NCI-H510A treated with DMSO at 0.1 percent for 48 hours (cell line): ENCODE measurements around the gene BACH1.
"Not testable (repeated sequence)": the region's sequence is repeated elsewhere in the genome, so short reads cannot be mapped to it uniquely, and the experiment has no call there.

Experiments used
- DNase-seq: peaks from one replicate; lab custom pipeline; 2025; lab: John Stamatoyannopoulos, UW

The BACH1 gene

GRCh38 chr21:29346771-29347170, 48.0 kb downstream of the BACH1 start:
- no peak for DNase-seq

DNA sequence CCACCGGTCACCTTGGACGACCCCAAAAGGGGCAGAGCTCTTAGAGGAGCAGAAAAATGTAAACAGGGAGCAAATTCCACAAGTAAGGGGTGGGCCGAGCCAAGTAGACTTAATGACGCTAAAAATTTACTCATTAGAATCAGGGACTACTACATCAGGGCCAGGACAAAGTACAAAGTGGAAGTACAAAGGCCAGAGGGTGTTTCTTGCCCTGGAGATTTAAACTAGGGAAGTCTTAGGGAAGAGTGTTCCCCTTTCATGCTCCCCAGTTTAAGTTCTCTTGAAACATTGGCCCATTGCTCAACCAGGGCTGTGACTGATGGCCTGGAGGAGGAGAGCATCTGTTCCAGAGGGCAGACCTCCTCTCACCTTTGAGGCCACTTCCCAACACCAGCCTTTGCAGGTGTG, 48.6 kb downstream of the BACH1 start:
- no peak for DNase-seq

DNA sequence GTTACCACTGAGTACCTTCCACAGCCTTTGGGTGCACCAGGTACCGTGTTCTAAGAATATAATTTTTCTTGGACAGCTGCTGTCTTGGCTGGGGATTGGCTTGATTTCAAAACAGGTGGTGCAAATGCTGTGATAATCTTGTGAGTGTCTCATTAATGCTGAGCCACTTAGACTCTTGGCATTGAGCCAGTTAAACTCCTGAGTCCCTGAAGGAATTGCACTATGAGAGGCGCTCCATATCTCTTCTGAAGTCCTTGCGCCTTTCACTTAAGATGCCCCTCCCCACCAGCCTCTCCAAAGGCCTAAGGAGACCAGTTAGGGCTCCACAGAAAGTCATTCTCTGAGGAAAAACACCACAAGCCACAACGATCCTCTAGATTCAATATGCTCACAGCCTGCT, 51.0 kb downstream of the BACH1 start:
- DNase-seq, result no peak

- DNase-seq, result no peak
Observed at GRCh38 chr21:29350246-29350779, 51.6 kb downstream of the BACH1 start.

GRCh38 chr21:29351691-29352090, 53.0 kb downstream of the BACH1 start:
- DNase-seq, result no peak

GRCh38 chr21:29355043-29355710, 56.5 kb downstream of the BACH1 start:
- DNase-seq, result not testable (repeated sequence)

DNA sequence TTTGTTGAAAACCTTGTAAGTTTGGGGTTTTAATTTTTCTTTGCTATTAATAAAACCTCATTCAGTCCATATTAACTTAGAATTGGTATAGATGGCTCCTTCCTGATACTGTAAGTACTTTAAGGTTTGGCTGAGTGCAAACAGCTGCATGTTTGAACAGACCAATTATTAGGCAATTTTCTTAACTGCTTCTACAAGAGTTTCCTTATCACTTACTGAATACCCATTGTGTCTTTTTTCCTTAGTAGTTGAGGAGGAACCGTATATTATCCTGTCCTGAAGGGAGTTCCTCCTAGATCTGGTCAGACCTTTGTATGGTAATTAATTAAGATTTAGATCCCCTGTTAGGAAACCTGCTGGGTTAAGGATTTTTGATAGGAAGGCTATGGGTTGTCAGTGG, 57.6 kb downstream of the BACH1 start:
- DNase-seq, result not testable (repeated sequence)

GRCh38 chr21:29356810-29357209, 58.1 kb downstream of the BACH1 start:
- not testable (repeated sequence) for DNase-seq

DNA sequence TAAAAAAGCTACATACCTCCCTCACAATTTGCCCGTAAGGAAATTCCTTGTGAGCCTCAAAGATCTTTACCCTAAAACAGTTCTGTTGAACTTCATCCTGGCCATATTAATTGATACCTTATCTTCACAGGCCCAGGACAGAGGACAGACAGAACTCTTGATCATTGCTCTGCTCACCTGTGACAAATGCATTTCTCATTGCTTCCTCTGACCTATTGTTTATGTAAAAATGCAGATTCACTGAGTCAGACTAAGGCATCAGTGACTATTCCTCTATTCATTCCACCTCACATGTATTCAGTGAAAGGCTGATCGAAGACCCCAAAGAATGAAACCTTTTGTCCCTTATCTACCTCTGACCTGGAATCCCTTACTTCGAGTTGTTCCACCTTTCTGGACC, 61.0 kb downstream of the BACH1 start:
- no peak for DNase-seq

GRCh38 chr21:29360799-29361765, 62.4 kb downstream of the BACH1 start:
- peak; percentile 34 for DNase-seq

DNA sequence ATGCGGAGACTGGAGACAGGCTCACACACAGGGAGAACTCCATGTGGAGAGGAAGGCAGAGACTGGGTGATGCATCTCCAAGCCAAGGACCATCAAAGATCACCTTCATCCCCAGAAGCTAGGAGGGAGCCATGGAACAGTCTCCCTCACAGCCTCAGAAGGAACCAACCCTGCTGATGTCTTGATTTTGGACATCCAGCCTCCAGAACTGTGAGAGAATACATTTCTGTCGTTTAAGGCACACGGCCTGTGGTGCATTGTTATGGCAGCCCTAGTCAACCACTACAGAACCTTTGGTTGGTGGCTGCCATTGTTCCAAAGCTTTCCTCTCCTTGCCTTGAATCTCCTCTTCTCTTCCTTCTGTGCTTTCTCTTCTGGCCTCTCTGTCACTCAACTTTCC, 64.0 kb downstream of the BACH1 start:
- no peak for DNase-seq

- no peak for DNase-seq
Observed at GRCh38 chr21:29365661-29366265, 67.0 kb downstream of the BACH1 start.

DNA sequence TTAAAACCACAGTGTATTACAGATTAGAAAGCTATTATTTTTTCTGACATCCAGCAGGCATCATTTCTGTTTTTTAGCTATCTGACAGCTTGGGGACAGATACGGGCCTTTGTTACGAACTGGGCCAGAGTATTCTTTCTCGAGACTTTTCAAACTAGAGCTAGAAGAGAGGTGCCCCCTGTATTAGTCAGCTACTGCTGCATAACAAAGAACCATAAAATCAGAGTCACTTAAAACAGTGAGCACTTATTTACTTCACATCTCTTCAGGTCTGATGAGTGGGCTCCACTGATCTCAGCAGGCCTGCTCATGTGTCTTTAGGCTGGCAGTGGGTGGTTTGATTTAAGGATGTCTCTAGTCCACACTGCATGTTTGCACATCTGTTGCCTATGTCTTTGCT, 67.8 kb downstream of the BACH1 start:
- DNase-seq, result no peak

GRCh38 chr21:29367335-29367734, 68.6 kb downstream of the BACH1 start:
- DNase-seq, result no peak

GRCh38 chr21:29368906-29369305, 70.2 kb downstream of the BACH1 start:
- no peak for DNase-seq

- DNase-seq, result no peak
Observed at GRCh38 chr21:29371464-29371863, 72.7 kb downstream of the BACH1 start.

DNA sequence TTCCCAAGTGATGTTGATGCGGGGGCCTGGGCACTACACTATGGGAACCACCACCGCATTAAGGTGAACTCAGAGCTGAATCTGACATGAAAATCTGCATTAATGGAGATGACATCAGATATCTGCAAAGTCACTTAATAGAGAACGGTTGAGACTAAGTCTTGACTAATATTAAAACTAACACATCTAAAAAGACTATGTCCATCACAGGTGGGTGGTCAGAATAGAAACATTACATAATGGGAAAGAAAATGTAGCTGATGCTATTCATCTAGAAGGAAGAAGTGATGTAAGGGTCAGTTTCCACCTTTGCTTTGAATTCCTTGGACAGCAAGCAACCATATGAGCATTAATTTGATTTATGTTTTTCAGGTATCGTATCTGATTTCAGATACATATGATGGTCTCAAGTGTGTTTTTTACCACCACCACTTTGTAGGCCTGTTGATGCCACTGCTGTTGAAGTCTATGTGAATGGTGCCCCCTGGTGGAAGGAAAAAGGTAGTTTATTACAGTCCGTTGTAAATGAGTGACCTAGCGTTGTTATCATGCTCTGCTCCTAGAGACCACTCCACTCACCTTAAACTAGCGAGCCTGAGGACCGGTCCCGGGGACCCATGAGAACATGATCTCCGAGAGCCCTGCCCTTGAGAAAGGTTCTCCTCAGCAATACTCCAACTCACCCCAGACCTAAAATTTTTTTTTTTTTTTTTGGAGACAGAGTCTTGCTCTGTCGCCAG, 73.5 kb downstream of the BACH1 start:
- DNase-seq, result peak; percentile 90

- DNase-seq, result no peak
Observed at GRCh38 chr21:29374481-29374880, 75.8 kb downstream of the BACH1 start.

- no peak for DNase-seq
Observed at GRCh38 chr21:29376556-29376955, 77.8 kb downstream of the BACH1 start.

DNA sequence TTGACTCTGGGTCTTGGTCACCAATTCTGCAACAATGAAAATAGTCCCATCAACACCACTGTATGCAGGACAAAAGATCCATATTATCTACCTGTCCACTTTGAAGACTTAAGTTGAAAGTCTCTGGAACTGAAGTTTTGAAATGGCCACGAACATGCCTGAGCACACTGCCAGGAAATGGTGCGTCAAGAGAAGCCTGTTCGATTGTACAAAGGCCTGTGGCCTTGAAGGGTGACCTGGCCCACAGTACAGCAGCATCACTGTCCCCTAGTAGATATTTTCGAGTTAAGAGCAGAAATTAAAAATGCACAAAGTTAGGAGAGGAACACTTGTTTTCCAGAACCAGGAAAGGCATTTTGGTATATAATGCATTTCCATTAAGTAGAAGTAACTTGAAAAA, 78.5 kb downstream of the BACH1 start:
- DNase-seq, result no peak

DNA sequence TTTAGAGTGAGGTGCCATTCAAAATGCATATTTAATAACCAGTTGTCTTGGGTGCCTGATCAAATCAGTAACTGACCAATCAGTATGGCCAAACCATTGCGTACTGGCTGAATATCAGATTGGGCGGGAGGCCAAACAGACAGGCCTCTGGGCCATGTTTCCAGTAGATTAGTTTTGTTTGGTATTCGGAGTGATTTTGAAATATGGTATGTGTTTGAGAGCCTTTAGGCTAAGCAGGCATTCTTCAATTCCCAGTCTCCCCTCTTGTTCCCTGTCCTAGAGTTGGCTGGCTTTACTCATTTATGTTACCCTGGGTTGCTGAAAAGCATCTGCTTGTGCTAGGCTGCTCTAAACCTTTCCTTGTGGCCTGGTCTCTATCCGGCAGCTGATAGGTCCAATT, 80.1 kb downstream of the BACH1 start:
- DNase-seq, result no peak

- DNase-seq, result no peak
Observed at GRCh38 chr21:29379517-29380054, 80.9 kb downstream of the BACH1 start.
